ENCODE data around the gene SPEM1.

GRCh38 chr17:7398612-7399011, 21.5 kb upstream of the SPEM1 start:
- TF ChIP-seq, protein P1, sequence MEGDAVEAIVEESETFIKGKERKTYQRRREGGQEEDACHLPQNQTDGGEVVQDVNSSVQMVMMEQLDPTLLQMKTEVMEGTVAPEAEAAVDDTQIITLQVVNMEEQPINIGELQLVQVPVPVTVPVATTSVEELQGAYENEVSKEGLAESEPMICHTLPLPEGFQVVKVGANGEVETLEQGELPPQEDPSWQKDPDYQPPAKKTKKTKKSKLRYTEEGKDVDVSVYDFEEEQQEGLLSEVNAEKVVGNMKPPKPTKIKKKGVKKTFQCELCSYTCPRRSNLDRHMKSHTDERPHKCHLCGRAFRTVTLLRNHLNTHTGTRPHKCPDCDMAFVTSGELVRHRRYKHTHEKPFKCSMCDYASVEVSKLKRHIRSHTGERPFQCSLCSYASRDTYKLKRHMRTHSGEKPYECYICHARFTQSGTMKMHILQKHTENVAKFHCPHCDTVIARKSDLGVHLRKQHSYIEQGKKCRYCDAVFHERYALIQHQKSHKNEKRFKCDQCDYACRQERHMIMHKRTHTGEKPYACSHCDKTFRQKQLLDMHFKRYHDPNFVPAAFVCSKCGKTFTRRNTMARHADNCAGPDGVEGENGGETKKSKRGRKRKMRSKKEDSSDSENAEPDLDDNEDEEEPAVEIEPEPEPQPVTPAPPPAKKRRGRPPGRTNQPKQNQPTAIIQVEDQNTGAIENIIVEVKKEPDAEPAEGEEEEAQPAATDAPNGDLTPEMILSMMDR (IDR thresholded peaks at IDR 0.05): no peak
- no peak for TF ChIP-seq POLR2A (IDR thresholded peaks at IDR 0.05)
